ENCODE results near the gene UNC5C.

GRCh38 chr4:95153182-95153581 is 395.6 kb downstream of the UNC5C start:
- TF ChIP-seq, protein P1, sequence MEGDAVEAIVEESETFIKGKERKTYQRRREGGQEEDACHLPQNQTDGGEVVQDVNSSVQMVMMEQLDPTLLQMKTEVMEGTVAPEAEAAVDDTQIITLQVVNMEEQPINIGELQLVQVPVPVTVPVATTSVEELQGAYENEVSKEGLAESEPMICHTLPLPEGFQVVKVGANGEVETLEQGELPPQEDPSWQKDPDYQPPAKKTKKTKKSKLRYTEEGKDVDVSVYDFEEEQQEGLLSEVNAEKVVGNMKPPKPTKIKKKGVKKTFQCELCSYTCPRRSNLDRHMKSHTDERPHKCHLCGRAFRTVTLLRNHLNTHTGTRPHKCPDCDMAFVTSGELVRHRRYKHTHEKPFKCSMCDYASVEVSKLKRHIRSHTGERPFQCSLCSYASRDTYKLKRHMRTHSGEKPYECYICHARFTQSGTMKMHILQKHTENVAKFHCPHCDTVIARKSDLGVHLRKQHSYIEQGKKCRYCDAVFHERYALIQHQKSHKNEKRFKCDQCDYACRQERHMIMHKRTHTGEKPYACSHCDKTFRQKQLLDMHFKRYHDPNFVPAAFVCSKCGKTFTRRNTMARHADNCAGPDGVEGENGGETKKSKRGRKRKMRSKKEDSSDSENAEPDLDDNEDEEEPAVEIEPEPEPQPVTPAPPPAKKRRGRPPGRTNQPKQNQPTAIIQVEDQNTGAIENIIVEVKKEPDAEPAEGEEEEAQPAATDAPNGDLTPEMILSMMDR (conservative IDR thresholded peaks at IDR 0.05; ENCODE audit: low read depth, low read length): no peak
- TF ChIP-seq EZH2 (IDR thresholded peaks at IDR 0.05; ENCODE audit: borderline replicate concordance, low read depth, low read length, poor library complexity, severe bottlenecking): no peak
